CD14-positive monocyte (primary cell): ENCODE data around the gene TOMM5. TPM values are rescaled to one million over a fixed set of nuclear protein-coding genes. Genes with fewer than 3 reads are reported as not detected.

Experiments
- DNase-seq, 3 donors: peaks; one replicate each; pipeline ENCODE4 v3.0.0-alpha.2; 2011 to 2022
- H2AFZ ChIP-seq: 2 replicates; pipeline ENCODE4 v1.6.0; 2012; ENCODE audit warnings: mild to moderate bottlenecking, low read depth, low read length, inconsistent platforms; ENCODE audit not compliant: insufficient read depth, poor library complexity, severe bottlenecking
- H3K27ac ChIP-seq, 2 donors: 1 replicate in 1 of 2; 2 replicates in 1 of 2; pipeline ENCODE4 v1.5.1; 2012 to 2013; ENCODE audit warnings: low read length in 2 of 2, control low read depth in 1 of 2, inconsistent platforms in 1 of 2, low read depth in 1 of 2, mild to moderate bottlenecking in 1 of 2
- H3K27me3 ChIP-seq, 2 donors: one replicate each; pipeline versions ENCODE4 v1.6.0 to v1.6.1; 2011 to 2013; ENCODE audit warnings: low read length in 2 of 2; ENCODE audit not compliant: control insufficient read depth in 2 of 2, insufficient read depth in 2 of 2
- H3K36me3 ChIP-seq, 2 donors: replicated peaks in 1 of 2; 1 replicate in 1 of 2; 2 replicates in 1 of 2; pipeline versions ENCODE4 v1.5.1 to v1.6.1; 2012 to 2013; ENCODE audit warnings: low read length in 2 of 2, control low read depth in 1 of 2, inconsistent platforms in 1 of 2, mild to moderate bottlenecking in 1 of 2; ENCODE audit not compliant: insufficient read depth in 2 of 2, control insufficient read depth in 1 of 2
- H3K4me1 ChIP-seq, 2 donors: 1 replicate in 1 of 2; 2 replicates in 1 of 2; pipeline versions ENCODE4 v1.5.1 to v1.6.1; 2012 to 2013; ENCODE audit warnings: low read length in 2 of 2, control low read depth in 1 of 2, inconsistent platforms in 1 of 2, mild to moderate bottlenecking in 1 of 2, moderate library complexity in 1 of 2; ENCODE audit not compliant: insufficient read depth in 2 of 2, control insufficient read depth in 1 of 2
- H3K4me2 ChIP-seq: replicated peaks from 2 replicates; pipeline ENCODE3; 2012; ENCODE audit warnings: low read length, moderate library complexity, mild to moderate bottlenecking; ENCODE audit not compliant: poor library complexity, severe bottlenecking; ENCODE audit errors: extremely low read depth
- H3K4me3 ChIP-seq, 3 experiments: fragments of 200-600 bp in 1 of 3; sonication (generic) in 1 of 3; replicated peaks in 1 of 3; 1 replicate in 2 of 3; 2 replicates in 1 of 3; pipeline ENCODE4 v1.5.1; 2011 to 2013; ENCODE audit warnings: low read length in 3 of 3, mild to moderate bottlenecking in 3 of 3, control low read depth in 2 of 3, low read depth in 2 of 3, inconsistent platforms in 1 of 3, moderate library complexity in 1 of 3
- H3K79me2 ChIP-seq: 2 replicates; pipeline ENCODE4 v1.6.0; 2012; ENCODE audit warnings: mild to moderate bottlenecking, control low read depth, inconsistent platforms, low read length, moderate library complexity; ENCODE audit not compliant: insufficient read depth
- H3K9ac ChIP-seq: 2 replicates; pipeline ENCODE4 v1.6.0; 2017; ENCODE audit warnings: low read length, mild to moderate bottlenecking; ENCODE audit not compliant: insufficient read depth, poor library complexity, severe bottlenecking
- H3K9me3 ChIP-seq, 2 donors: replicated peaks in 1 of 2; 1 replicate in 1 of 2; 2 replicates in 1 of 2; pipeline versions ENCODE4 v1.5.1 to v1.6.1; 2012 to 2013; ENCODE audit warnings: low read length in 2 of 2, control low read depth in 1 of 2; ENCODE audit not compliant: control insufficient read depth in 1 of 2, insufficient read depth in 1 of 2
- H4K20me1 ChIP-seq: 2 replicates; pipeline ENCODE4 v1.6.0; 2012; ENCODE audit warnings: mild to moderate bottlenecking, low read length, control low read depth, moderate library complexity; ENCODE audit not compliant: insufficient read depth
- H3K27ac Mint-ChIP-seq, 7 donors: one replicate each; pipeline ENCODE4 v1.8.0; 2020; ENCODE audit warnings: mild to moderate bottlenecking in 7 of 7, mixed read lengths in 7 of 7, moderate library complexity in 6 of 7, inconsistent platforms in 2 of 7
- H3K27me3 Mint-ChIP-seq, 3 donors: one replicate each; pipeline ENCODE4 v1.8.0; 2021 to 2022; ENCODE audit warnings: low read depth in 3 of 3, mild to moderate bottlenecking in 3 of 3, mixed read lengths in 3 of 3, moderate library complexity in 3 of 3, inconsistent platforms in 1 of 3
- H3K36me3 Mint-ChIP-seq, 2 donors: one replicate each; pipeline ENCODE4 v1.8.0; 2020; ENCODE audit warnings: mixed read lengths in 2 of 2, inconsistent platforms in 1 of 2, mild to moderate bottlenecking in 1 of 2
- H3K4me1 Mint-ChIP-seq: one replicate; pipeline ENCODE4 v1.8.0; 2020; ENCODE audit warnings: mild to moderate bottlenecking, mixed read lengths
- H3K4me3 Mint-ChIP-seq, 2 donors: one replicate each; pipeline ENCODE4 v1.8.0; 2020; ENCODE audit warnings: mild to moderate bottlenecking in 2 of 2, mixed read lengths in 2 of 2, moderate library complexity in 1 of 2
- H3K9me3 Mint-ChIP-seq, 7 donors: one replicate each; pipeline ENCODE4 v1.8.0; 2020 to 2022; ENCODE audit warnings: mixed read lengths in 7 of 7, mild to moderate bottlenecking in 6 of 7, moderate library complexity in 6 of 7, inconsistent platforms in 2 of 7
- WGBS: methylation state at CpG from one replicate; pipeline ENCODE4 v1.1.5; 2013; ENCODE audit warnings: missing lambda C conversion rate; ENCODE audit not compliant: insufficient coverage; 5-methylcytosine and 5-hydroxymethylcytosine counted together
- intact Hi-C, 2 donors: fragments of 100-400 bp; cut with micrococcal nuclease; formaldehyde crosslinking; loops; one replicate each; pipeline versions ENCODE4 v1.15.0 to v1.15.1; 2023
- polyA plus RNA-seq, 3 donors: library from polyadenylated mRNA; depleted of rRNA in 1 of 3; unstranded in 2 of 3; stranded (reverse) in 1 of 3; fragments of 300-500 nt in 2 of 3; fragments of >200 nt in 1 of 3; fragmentation: Illumina TruSeq in 2 of 3; gene quantifications; 1 replicate in 2 of 3; 2 replicates in 1 of 3; pipeline ENCODE4 v1.2.3, GENCODE V29; 2012 to 2021
- TF ChIP-seq, protein P1 (sequence below): fragments of 200-600 bp; IDR thresholded peaks from one replicate; pipeline ENCODE4 v1.8.0; 2022; ENCODE audit warnings: antibody characterized with exemption, mild to moderate bottlenecking

Gene TOMM5
- polyA plus RNA-seq, 3 donors = 35.0 to 117 (median 112) TPM

- Mint-ChIP-seq H3K4me1 (no peaks in the 10 kb centered on the region), H3K4me3 (no peak overlapping the region), H3K27ac (no peak overlapping the region), H3K27me3 (peaks cover 2 to 18% (median 13%) of the 10 kb centered on the region in 3 donors), H3K36me3 (no peaks in the 10 kb centered on the region), H3K9me3 (peaks cover 0 to 5% (median 0%) of the 10 kb centered on the region in 7 donors)
- 100% methylated on average over 1 of the region's 3 CpGs for WGBS
- no peaks in the 10 kb centered on the region for H3K9me3 ChIP-seq
- no peaks in the 10 kb centered on the region for H3K36me3 ChIP-seq
- no peaks in the 10 kb centered on the region for H4K20me1 ChIP-seq
- peaks cover 3 to 4% of the 10 kb centered on the region in 2 donors for H3K27me3 ChIP-seq
- H3K4me1 ChIP-seq = no peaks in the 10 kb centered on the region
- H3K79me2 ChIP-seq = no peaks in the 10 kb centered on the region
- intact Hi-C loops = no loop called here
- TF ChIP-seq, protein P1, sequence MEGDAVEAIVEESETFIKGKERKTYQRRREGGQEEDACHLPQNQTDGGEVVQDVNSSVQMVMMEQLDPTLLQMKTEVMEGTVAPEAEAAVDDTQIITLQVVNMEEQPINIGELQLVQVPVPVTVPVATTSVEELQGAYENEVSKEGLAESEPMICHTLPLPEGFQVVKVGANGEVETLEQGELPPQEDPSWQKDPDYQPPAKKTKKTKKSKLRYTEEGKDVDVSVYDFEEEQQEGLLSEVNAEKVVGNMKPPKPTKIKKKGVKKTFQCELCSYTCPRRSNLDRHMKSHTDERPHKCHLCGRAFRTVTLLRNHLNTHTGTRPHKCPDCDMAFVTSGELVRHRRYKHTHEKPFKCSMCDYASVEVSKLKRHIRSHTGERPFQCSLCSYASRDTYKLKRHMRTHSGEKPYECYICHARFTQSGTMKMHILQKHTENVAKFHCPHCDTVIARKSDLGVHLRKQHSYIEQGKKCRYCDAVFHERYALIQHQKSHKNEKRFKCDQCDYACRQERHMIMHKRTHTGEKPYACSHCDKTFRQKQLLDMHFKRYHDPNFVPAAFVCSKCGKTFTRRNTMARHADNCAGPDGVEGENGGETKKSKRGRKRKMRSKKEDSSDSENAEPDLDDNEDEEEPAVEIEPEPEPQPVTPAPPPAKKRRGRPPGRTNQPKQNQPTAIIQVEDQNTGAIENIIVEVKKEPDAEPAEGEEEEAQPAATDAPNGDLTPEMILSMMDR = no peak
- H3K4me3 ChIP-seq = no peak overlapping the region
- H3K9ac ChIP-seq = no peak overlapping the region
- H2AFZ ChIP-seq = no peak overlapping the region
- no peak overlapping the region for H3K4me2 ChIP-seq
- DNase-seq = no peak
- H3K27ac ChIP-seq = no peak overlapping the region
These were observed 47.8 kb upstream of the TOMM5 start for GRCh38 chr9:37640246-37640645.

DNA sequence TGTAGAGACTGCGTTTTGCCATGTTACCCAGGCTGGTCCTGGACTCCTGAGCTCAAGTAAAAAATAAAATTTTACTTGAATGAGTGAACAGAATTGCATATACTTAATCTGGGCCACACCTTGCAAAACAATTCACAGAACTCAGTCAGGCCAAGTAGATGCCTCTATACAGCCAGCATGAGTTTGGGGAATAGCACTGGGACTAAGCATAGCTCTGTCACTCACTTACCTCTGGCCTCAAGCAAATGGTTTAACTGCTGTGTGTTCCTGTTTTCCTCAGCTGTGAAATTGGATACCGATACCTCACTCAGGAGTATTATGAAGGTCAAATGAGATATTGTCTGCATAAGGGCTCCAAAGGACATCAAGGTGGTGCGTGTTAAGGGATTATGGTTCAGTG is 47.4 kb upstream of the TOMM5 start:
- Histone ChIP-seq H3K4me3 (no peak overlapping the region), H3K79me2 (no peaks in the 10 kb centered on the region), H3K9me3 (no peaks in the 10 kb centered on the region), H3K27ac (no peak overlapping the region), H4K20me1 (no peaks in the 10 kb centered on the region), H3K36me3 (no peaks in the 10 kb centered on the region), H3K27me3 (peaks cover 3 to 4% of the 10 kb centered on the region in 2 donors), H3K9ac (no peak overlapping the region), H2AFZ (no peak overlapping the region), H3K4me2 (no peak overlapping the region), H3K4me1 (no peaks in the 10 kb centered on the region)
- DNase-seq = no peak
- Mint-ChIP-seq H3K27me3 (peaks cover 2 to 14% (median 12%) of the 10 kb centered on the region in 3 donors), H3K36me3 (no peaks in the 10 kb centered on the region), H3K4me1 (no peaks in the 10 kb centered on the region), H3K4me3 (no peak overlapping the region), H3K27ac (no peak overlapping the region), H3K9me3 (peaks cover 0 to 5% (median 0%) of the 10 kb centered on the region in 7 donors)
- intact Hi-C loops = no loop called here
- TF ChIP-seq, protein P1 = no peak
- WGBS = 100% methylated on average over 2 of the region's 3 CpGs
